Measurements from ENCODE around the gene AMOTL1.

GRCh38 chr11:94876222-94876621 is 108.1 kb downstream of the AMOTL1 start:
- TF ChIP-seq CTCF (conservative IDR thresholded peaks at IDR 0.05; ENCODE audit: low read depth, low read length) = no peak
- no peak for TF ChIP-seq EZH2 (IDR thresholded peaks at IDR 0.05; ENCODE audit: low read length, unreplicated experiment)
- TF ChIP-seq EZH2phosphoT487 (IDR thresholded peaks at IDR 0.05; ENCODE audit: borderline replicate concordance, low read length) = no peak
